Heart left ventricle (tissue), 13 donors: ENCODE data around the gene TYROBP.

Experiments
- CTCF ChIP-seq, 12 donors: fragments of 200-600 bp; sonication (generic) in 4 of 12; IDR thresholded peaks; one replicate each; pipeline versions ENCODE4 v1.5.0 to v1.8.0; 2018 to 2022; ENCODE audit warnings: antibody characterized with exemption in 12 of 12, mild to moderate bottlenecking in 5 of 12
- POLR2A ChIP-seq, 2 donors: fragments of 450-650 bp; IDR thresholded peaks; one replicate each; pipeline ENCODE4 v1.6.1; 2017; ENCODE audit warnings: antibody characterized with exemption in 2 of 2, mild to moderate bottlenecking in 2 of 2, moderate library complexity in 2 of 2
- donor health status: ischemic (EF 13 %, LVEDD 7.1; RV severe dilation, severe dysfunction).
- donor health status: DM: no; HTN: yes; CAD: no.
- donor health status: DM: no; HTN: no; CAD: no.
- donor health status: ischemic (EF 25% LVEDD 6.9; RV normal size, moderate dysfunction).
- donor health status: ischemic (EF 25% LVEDD 5.7; RV mildly dilated, moderate dysfunction).
- donor health status: ischemic (EF 35%, LVEDD 5.7; RV mildly dilated, moderate dysfunction).
- donor health status: nonischemic (EF 11% LVEDD 7.7; RV severe dilation, severe dysfunction).
- donor health status: DM: yes; HTN: yes; CAD: no.
- donor health status: PGD.
- donor health status: ischemic (EF 29% LVEDD 5.4; RV normal size, mild dysfunction).
- donor health status: nonischemic (EF 23%, LVEDD 6.1; RV moderate dilation, normal function).

- TF ChIP-seq CTCF (IDR thresholded peaks at IDR 0.05) (no peak), POLR2A (IDR thresholded peaks at IDR 0.05) (no peak)
Measured at GRCh38 chr19:35955881-35956634, 48.0 kb upstream of the TYROBP start.
